Skin epidermis (tissue), 12 donors: ENCODE measurements around the gene MFSD6.
"Not testable (repeated sequence)": the region's sequence is repeated elsewhere in the genome, so short reads cannot be mapped to it uniquely, and the experiment has no call there.

Experiments
- H3K27ac ChIP-seq, 21 experiments: fragments of 200-600 bp; sonication (generic) in 11 of 21; one replicate each; pipeline ENCODE4 v1.5.0; 2020; ENCODE audit warnings: mild to moderate bottlenecking in 3 of 21, inconsistent platforms in 2 of 21, moderate library complexity in 2 of 21
- H3K4me3 ChIP-seq, 7 experiments: fragments of 200-600 bp; sonication (generic) in 2 of 7; one replicate each; pipeline ENCODE4 v1.5.0; 2020; ENCODE audit warnings: inconsistent platforms in 2 of 7, mild to moderate bottlenecking in 2 of 7, moderate library complexity in 1 of 7

MFSD6 gene

GRCh38 chr2:190456833-190457232 is 48.7 kb downstream of the MFSD6 start:
- no peak overlapping the region for H3K4me3 ChIP-seq
- H3K27ac ChIP-seq, result no peak overlapping the region

DNA sequence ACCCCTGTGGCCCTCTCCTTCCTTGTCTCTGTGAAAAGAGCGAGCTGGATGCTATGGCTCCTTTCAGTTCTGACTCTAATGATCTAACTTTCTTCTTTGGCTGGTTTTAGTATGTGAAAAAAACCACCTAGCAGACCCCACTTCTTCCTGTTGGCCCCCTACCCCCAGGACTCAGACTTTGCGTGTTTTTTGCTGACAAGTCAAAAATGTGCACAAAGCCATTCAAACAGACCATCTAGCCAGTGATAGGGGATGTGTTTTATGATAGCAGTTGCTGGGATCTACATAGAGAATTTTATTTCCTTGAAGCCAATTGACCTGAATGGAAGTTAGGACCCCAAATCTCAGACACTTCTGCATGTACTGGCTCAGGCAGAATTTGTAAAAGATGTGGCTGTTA is 49.1 kb downstream of the MFSD6 start:
- H3K4me3 ChIP-seq, result no peak overlapping the region

GRCh38 chr2:190458352-190459107 is 50.4 kb downstream of the MFSD6 start:
- Histone ChIP-seq H3K27ac (no peak overlapping the region), H3K4me3 (no peak overlapping the region)

More for the DNA sequence above, 49.1 kb downstream of the MFSD6 start:
- H3K27ac ChIP-seq, result no peak overlapping the region

DNA sequence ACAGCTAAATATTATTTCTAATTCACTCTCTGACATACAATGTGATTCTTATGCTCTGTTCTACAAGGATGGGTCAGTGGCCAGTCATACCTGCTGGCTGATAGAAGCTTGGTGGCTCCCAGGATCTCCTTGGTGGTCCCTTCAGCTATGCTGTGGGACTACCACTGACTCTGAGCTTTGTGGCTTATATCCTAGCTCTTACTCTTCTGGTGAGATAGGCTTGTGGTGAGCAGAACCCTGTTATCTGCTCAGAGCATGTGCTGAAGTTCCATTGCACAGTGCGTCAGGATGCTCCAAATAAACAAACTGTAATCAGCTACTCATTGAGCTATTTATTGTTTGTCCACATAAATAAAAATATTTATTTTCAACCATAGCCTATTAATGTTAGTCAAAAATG is 51.7 kb downstream of the MFSD6 start:
- Histone ChIP-seq H3K27ac (no peak overlapping the region), H3K4me3 (no peak overlapping the region)

DNA sequence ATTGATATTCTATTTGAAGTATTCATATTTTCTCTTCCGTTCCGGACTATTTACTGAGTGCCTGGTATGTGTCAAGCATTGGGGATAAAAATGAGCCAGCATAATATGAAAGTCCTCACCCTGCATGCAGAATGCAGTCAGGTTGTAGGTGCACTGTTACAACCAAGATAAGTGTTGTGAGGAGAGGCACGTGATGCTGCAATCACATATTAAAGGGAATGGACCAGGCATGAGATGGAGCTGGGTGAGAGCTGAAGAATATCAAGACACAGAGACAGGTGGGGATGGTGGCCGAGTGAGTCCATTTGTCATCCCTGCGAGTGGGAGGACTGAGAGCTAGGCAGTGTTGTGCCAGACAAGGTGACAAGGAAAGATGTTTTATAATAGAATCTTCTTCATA is 52.3 kb downstream of the MFSD6 start:
- Histone ChIP-seq H3K27ac (no peak overlapping the region), H3K4me3 (no peak overlapping the region)

- H3K4me3 ChIP-seq, result no peak overlapping the region
- H3K27ac ChIP-seq, result no peak overlapping the region
Measured at GRCh38 chr2:190462181-190462580, 54.0 kb downstream of the MFSD6 start.

- no peak overlapping the region for H3K27ac ChIP-seq
- H3K4me3 ChIP-seq, result no peak overlapping the region
Measured at GRCh38 chr2:190462611-190463010, 54.5 kb downstream of the MFSD6 start.

- H3K4me3 ChIP-seq, result no peak overlapping the region
- no peak overlapping the region for H3K27ac ChIP-seq
Measured at GRCh38 chr2:190465060-190465459, 56.9 kb downstream of the MFSD6 start.

- Histone ChIP-seq H3K4me3 (no peak overlapping the region), H3K27ac (peak overlapping the region in 15 of 21 experiments; percentile 9 to 83 (median 63))
Measured at GRCh38 chr2:190466819-190467446, 58.8 kb downstream of the MFSD6 start.

DNA sequence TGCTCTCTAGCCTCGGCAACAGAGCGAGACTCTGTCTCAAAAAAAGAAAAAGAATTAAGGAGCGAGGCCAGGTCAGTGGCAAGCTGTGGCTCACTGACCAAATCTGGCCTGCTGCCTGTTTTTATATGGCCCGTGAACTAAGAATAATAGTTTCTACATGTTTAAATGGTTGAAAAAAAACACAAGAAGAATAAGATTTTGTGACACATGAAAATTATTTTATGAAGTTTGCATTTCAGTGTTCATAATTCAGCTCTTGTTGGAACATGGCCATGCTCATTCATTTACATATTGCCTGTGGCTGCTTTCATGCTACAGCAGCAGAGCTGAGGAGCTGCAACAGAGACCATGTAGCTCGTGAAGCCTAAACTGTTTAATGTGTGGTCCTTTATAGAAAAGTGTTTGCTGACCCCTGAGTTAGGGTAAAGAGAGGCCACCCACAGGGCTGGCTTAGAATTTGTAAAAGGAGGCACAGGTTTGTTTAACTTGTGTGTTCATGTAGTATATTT is 59.5 kb downstream of the MFSD6 start:
- H3K27ac ChIP-seq, result peak overlapping the region in 15 of 21 experiments; percentile 9 to 83 (median 63)
- H3K4me3 ChIP-seq, result no peak overlapping the region

DNA sequence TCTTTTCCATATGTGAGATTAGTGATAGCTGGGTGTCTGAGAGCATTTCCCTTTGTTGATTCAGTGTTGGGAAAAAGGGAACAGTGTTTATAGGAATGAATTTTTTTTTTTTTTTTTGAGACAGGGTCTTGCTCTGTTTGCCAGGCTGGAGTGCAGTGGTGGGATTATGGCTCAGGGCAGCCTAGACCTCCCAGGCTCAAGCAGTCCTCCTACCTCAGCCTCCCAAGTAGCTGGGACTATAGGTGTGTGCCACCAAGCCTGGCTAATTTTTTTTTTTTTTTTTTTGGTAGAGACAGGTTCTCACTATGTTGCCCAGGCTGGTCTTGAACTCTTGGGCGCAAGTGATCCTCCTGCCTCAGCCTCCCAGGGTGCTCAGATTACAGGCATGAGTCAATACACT is 60.2 kb downstream of the MFSD6 start:
- not testable (repeated sequence) for H3K4me3 ChIP-seq

GRCh38 chr2:190468814-190469569 is 60.8 kb downstream of the MFSD6 start:
- H3K27ac ChIP-seq, result peak overlapping the region in 20 of 21 experiments; percentile 22 to 83 (median 64)
- no peak overlapping the region for H3K4me3 ChIP-seq

More for the DNA sequence above, 60.2 kb downstream of the MFSD6 start:
- H3K27ac ChIP-seq, result peak overlapping the region in 18 of 21 experiments; percentile 9 to 83 (median 61)

- Histone ChIP-seq H3K4me3 (no peak overlapping the region), H3K27ac (peak overlapping the region in 18 of 21 experiments; percentile 22 to 83 (median 67))
Measured at GRCh38 chr2:190469771-190470170, 61.6 kb downstream of the MFSD6 start.

DNA sequence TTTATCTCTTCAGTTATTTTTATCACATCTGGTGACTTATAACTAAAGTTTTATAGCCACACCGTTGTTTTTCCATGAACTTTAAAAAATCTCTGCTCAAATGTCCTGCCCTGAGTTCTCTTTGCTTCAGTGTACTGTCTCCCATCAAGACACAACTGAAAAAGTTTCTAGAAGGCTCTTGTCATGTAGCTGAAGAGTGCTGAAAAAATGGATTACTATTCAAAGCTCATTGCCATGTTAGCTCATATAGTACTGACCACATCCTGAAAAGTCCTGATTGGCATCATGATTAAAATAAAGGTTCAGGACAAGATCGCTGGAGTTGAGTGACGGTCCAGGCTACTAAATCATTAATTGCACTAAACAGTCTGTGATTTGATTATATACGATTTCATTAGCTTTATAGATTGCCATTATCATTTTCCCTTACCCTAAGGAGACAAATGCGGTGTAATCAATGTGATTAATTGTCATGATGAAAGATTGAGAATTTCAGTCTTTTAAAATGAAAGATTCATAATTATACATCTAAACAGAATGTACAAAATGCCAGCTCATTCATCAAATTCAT is 62.2 kb downstream of the MFSD6 start:
- peak overlapping the region in 16 of 21 experiments; percentile 13 to 83 (median 59) for H3K27ac ChIP-seq
- H3K4me3 ChIP-seq, result no peak overlapping the region

DNA sequence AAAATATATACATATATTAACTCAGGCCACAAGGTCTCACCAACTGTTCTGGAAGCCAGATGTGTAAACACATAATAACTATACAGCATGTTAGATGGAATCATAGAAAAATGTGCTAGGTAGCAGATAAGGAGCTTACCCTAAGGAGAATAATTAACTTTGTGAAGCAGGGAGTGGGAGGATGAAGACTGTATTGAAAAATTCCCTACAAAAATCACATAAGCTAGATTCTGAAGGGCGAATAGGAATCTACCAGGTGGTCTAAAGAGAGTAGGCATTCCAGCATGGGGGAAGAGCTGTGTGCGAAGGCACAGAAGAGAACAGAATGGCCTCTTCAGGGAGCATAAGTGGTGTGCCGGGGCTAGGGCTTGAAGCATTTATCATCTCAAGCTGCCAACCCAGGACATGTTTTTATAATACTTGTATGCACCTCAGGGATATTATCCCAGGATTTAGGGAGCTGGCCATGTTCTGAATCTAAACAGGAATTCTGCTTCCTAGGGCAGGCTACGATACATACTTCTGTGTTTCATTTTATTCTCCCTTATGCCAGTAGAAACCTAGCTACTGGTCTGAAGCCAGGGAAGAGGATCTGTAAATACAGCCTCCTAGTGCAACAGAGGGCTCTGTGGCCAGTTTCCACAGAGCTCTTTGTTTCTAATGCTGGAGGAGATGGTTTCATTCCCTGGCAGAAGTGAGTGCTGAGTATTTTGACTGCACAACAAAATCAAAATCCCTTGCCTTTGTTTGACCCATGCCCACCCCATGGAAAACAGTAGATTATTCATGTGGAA is 69.7 kb downstream of the MFSD6 start:
- peak overlapping the region in 8 of 21 experiments; percentile 4 to 73 (median 36) for H3K27ac ChIP-seq
- no peak overlapping the region for H3K4me3 ChIP-seq

DNA sequence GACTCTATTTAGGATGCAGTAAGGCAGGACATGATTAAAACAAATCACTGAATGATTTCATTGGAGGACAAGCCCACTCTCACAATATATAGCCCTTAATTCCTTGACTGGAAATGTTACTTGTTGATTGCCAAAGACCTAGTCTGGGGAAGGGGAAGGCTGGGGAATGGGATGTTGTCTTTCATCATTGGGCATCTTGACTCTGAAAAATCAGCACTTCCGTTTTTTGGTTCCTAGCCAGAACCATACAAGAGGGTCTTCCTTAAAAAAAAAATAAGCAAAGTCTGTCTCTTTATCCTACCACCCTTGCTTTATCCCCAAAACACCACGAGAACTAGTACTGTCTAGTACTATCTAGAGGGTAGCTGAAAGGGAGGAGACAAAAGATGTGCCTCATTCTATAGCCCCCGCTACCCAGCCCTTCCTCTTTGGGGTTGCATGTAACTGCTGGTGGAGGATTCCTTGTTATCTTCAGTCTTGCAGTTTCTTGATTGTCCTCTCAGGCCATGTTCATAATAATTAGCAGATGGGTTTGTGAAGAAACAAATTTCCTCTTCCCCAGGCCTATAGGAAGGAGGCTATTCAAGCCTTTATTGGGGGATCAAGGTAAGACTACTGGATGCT is 70.5 kb downstream of the MFSD6 start:
- Histone ChIP-seq H3K4me3 (no peak overlapping the region), H3K27ac (peak overlapping the region in 4 of 21 experiments; percentile 4 to 73 (median 46))

DNA sequence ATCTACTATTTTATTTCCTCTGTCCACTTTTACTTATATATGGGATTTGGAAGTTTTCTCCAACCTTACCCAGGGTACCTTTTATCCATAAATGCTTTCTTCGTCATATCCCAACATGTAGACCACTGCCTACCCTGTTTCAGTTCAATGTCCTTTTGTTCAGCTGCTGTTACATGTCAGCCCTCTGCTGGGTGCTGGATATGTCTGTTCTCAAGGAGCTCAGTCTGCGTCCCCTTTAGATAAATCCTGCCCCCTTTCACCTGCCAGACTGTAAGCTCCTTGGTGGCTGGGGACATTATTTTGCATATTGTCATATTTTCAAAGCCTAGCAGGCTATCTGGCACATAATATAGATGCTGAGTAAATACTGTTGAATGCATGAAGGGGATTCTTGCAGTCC is 73.2 kb downstream of the MFSD6 start:
- Histone ChIP-seq H3K27ac (peak overlapping the region in 1 of 21 experiments; percentile 17), H3K4me3 (no peak overlapping the region)

- peak overlapping the region in 1 of 21 experiments; percentile 17 for H3K27ac ChIP-seq
- no peak overlapping the region for H3K4me3 ChIP-seq
Measured at GRCh38 chr2:190482451-190482850, 74.3 kb downstream of the MFSD6 start.
